IPS DF 6.9 (cell line): ENCODE results near the gene CLDN19.
"Not testable (repeated sequence)": the region's sequence is repeated elsewhere in the genome, so short reads cannot be mapped to it uniquely, and the experiment has no call there.

Source experiments
- DNase-seq: peaks from one replicate; pipeline ENCODE4 v3.0.0-alpha.2; 2013; ENCODE audit warnings: low read depth, low spot score
- H3K27ac ChIP-seq: one replicate; pipeline ENCODE4 v1.5.1; 2013; ENCODE audit warnings: low read length, control low read depth
- H3K27me3 ChIP-seq: 2 replicates; pipeline ENCODE4 v1.6.1; 2013; ENCODE audit warnings: mild to moderate bottlenecking, low read length; ENCODE audit not compliant: control insufficient read depth, insufficient read depth
- H3K36me3 ChIP-seq: 2 replicates; pipeline ENCODE4 v1.6.1; 2013; ENCODE audit warnings: low read length; ENCODE audit not compliant: control insufficient read depth, insufficient read depth
- H3K4me1 ChIP-seq: 2 replicates; pipeline ENCODE4 v1.6.1; 2013; ENCODE audit warnings: low read length; ENCODE audit not compliant: control insufficient read depth, insufficient read depth
- H3K4me3 ChIP-seq: 2 replicates; pipeline ENCODE4 v1.5.1; 2013; ENCODE audit warnings: mild to moderate bottlenecking, low read length
- H3K9me3 ChIP-seq: 2 replicates; pipeline ENCODE4 v1.6.1; 2013; ENCODE audit warnings: low read length, inconsistent platforms; ENCODE audit not compliant: control insufficient read depth, insufficient read depth
- WGBS: extraction: QIAGEN DNeasy Blood & Tissue Kit; methylation state at CpG from one replicate; pipeline ENCODE4 v1.1.7; 2013; ENCODE audit warnings: mixed read lengths, missing lambda C conversion rate; ENCODE audit not compliant: insufficient read length, insufficient coverage; 5-methylcytosine and 5-hydroxymethylcytosine counted together

Gene CLDN19

DNA sequence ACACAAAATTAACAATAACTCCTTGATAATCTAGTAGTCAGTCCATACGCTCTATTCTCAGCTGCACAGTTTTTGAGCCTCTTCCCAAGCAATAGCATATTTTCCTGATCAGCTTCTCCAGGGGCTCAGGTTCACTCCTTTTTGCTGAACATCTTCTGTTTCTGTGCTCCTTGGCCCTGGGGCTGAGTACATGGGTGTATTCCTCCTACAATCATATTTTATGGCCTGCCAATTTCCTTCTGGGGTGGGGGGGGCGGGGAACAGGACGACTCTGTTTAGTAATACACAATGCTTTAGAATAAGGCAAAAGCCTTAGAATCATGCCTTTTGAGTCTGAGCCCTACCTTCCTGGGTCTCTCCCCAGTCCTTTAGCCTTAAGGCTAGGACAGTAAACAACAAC, 8.5 kb downstream of the CLDN19 start:
- no peaks in the 10 kb centered on the region for H3K36me3 ChIP-seq
- H3K27me3 ChIP-seq, result no peaks in the 10 kb centered on the region
- H3K4me1 ChIP-seq, result peaks cover 2% of the 10 kb centered on the region; the same call in 1 of the 2 replicates
- H3K27ac ChIP-seq, result no peak overlapping the region
- DNase-seq, result no peak
- H3K9me3 ChIP-seq, result no peaks in the 10 kb centered on the region
- 100% methylated on average over 1 of the region's 3 CpGs for WGBS
- H3K4me3 ChIP-seq, result no peak overlapping the region

DNA sequence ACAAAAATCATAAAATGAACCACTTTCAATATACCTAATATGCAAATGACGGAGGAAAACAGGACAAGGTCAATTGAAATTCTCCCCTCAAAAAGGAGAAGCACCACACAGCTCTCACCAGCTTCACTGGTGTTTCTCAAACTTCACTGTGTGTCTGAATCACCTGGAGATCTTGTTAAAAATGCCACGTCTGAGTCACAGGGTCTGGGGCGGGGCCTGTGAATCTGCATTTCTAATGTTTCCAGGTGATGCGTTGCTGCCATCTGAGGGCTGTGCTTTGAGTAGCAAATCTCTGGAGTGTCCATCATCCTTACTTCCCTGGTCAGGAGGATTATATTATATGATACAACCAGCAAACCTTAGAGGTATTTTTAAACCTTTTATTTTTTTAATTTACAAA, 9.0 kb downstream of the CLDN19 start:
- no CpG with 5 or more reads among the region's 4 CpGs for WGBS
- Histone ChIP-seq H3K36me3 (no peaks in the 10 kb centered on the region), H3K27me3 (no peaks in the 10 kb centered on the region), H3K27ac (no peak overlapping the region), H3K9me3 (no peaks in the 10 kb centered on the region), H3K4me3 (no peak overlapping the region), H3K4me1 (no peaks in the 10 kb centered on the region)
- no peak for DNase-seq

DNA sequence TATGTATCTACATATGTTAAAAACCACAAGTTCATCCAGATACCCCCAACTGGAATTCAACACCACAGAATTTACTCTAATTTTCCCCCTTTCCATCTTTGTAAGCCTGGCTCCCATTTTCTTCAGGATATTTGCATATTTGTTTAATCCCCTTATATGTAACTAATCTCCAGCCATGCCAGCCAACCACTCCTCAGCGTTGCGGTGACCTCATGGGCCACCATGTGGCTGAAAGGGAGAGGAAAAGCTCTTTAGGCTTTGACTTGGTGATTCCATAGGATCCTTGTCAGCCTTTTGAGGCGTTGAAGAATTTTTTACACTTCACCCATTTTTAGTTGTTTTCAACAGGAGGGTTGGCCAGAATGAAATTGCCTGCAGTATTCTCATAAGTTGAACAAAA, 10.0 kb downstream of the CLDN19 start:
- H3K9me3 ChIP-seq, result no peaks in the 10 kb centered on the region
- no CpG with 5 or more reads among the region's 3 CpGs for WGBS
- H3K36me3 ChIP-seq, result no peaks in the 10 kb centered on the region
- no peak for DNase-seq
- no peak overlapping the region for H3K27ac ChIP-seq
- no peaks in the 10 kb centered on the region for H3K4me1 ChIP-seq
- no peak overlapping the region for H3K4me3 ChIP-seq
- H3K27me3 ChIP-seq, result no peaks in the 10 kb centered on the region

DNA sequence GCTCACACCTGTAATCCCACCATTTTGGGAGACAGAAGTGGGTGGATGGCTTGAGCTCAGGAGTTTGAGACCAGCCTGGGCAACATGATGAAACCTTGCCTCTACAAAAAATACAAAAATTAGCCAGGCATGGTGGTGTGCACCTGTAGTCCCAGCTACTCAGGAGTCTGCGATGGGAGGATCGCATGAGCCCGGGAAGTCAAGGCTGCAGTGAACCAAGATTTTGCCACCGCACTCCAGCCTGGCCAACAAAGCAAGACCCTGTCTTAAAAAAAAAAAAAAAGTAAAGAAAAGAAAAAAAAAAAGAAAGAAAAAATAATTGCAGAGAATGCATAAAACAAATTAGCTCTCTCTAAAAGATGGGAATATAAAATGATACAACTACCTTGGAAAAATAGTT, 14.2 kb downstream of the CLDN19 start:
- no CpG with 5 or more reads among the region's 4 CpGs for WGBS
- not testable (repeated sequence) for H3K27ac ChIP-seq, H3K36me3 ChIP-seq, H3K4me3 ChIP-seq, DNase-seq, H3K27me3 ChIP-seq, H3K9me3 ChIP-seq, H3K4me1 ChIP-seq

DNA sequence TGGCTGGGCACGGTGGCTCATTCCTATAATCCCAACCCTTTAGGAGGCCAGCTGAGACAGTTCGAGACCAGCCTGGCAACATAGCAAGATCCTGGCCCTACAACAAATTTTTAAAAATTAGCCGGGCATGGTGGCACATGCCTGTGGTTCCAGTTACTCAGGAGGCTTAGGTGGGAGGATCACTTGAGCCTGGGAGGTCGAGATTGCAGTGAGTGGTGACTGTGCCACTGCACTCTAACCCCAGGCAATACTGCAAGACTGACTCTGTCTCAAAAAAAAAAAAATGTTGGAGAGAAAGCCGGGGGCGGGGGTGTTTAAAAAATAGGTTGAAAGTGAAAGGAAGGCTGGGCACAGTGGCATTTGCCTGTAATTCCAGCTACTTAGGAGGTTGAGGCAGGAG, 16.5 kb downstream of the CLDN19 start:
- no peaks in the 10 kb centered on the region for H3K36me3 ChIP-seq
- H3K9me3 ChIP-seq, result no peaks in the 10 kb centered on the region
- no peaks in the 10 kb centered on the region for H3K27me3 ChIP-seq
- no peak overlapping the region for H3K4me3 ChIP-seq
- no peak for DNase-seq
- no peak overlapping the region for H3K27ac ChIP-seq
- WGBS, result no CpG with 5 or more reads among the region's 6 CpGs
- H3K4me1 ChIP-seq, result peaks cover 1% of the 10 kb centered on the region; the same call in 1 of the 2 replicates

DNA sequence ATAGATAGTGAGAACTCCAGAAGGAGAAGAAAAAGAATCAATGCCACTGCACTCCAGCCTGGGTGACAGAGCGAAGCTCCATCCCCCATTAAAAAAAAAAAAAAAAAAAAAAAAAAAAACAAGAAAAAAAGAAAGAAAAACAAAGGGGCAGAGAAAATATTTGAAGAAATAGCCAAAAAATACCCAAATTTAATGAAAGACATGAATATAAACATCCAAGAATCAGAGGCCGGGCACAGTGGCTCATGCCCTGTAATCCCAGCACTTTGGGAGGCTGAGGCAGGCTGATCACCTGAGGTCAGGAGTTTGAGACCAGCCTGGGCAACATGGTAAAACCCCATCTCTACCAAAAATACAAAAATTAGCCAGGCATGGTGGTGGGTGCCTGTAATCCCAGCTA, 17.6 kb downstream of the CLDN19 start:
- WGBS, result no CpG with 5 or more reads among the region's 2 CpGs
- DNase-seq, H3K9me3 ChIP-seq: not testable (repeated sequence)

DNA sequence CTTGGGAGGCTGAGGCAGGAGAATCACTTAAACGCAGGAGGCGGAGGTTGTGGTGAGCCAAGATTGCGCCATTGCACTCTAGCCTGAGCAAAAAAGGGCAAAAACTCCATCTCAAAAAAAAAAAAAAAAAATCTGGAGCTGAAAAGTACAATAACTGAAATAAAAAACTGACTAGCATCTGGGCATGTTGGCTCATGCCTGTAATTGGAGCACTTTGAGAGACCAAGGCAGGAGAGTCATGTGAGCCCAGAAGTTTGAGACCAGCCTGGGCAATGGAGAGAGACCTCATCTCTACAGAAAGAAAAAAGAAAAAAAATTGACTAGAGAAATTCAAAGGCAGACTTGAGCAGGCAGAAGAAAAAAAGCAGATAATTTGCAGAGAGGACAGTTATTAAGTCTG, 18.1 kb downstream of the CLDN19 start:
- no peaks in the 10 kb centered on the region for H3K9me3 ChIP-seq
- H3K4me3 ChIP-seq, result no peak overlapping the region
- no CpG with 5 or more reads among the region's 3 CpGs for WGBS
- no peaks in the 10 kb centered on the region for H3K27me3 ChIP-seq
- H3K27ac ChIP-seq, result no peak overlapping the region
- no peak for DNase-seq
- H3K4me1 ChIP-seq, result peaks cover 1% of the 10 kb centered on the region; the same call in 1 of the 2 replicates
- H3K36me3 ChIP-seq, result no peaks in the 10 kb centered on the region

More for the DNA sequence above, 17.6 kb downstream of the CLDN19 start:
- H3K4me1 ChIP-seq, H3K36me3 ChIP-seq, H3K27me3 ChIP-seq, H3K4me3 ChIP-seq, H3K27ac ChIP-seq: not testable (repeated sequence)

DNA sequence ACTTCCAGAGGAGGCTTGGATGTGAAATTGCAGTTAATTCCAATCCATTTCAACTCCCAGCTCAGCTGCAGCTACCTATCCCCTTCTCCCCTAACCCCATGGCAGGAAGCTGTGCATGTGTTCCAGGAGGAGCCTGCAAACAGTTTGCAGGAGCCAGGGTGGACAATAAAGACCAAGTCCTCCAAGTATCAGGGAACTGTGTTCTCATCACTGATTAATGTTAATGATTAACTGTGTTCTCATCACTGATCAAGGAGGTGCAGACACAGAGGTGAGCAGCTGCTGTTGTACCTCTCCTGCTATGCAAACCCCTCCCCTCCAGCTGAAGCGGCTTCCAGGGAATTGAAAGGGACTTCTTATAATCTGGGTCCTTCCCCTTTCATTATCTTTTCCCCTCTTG, 19.2 kb downstream of the CLDN19 start:
- no peak overlapping the region for H3K27ac ChIP-seq
- no peaks in the 10 kb centered on the region for H3K36me3 ChIP-seq
- no peak overlapping the region for H3K4me3 ChIP-seq
- DNase-seq, result no peak
- H3K27me3 ChIP-seq, result no peaks in the 10 kb centered on the region
- H3K4me1 ChIP-seq, result peaks cover 1% of the 10 kb centered on the region; the same call in 1 of the 2 replicates
- H3K9me3 ChIP-seq, result no peaks in the 10 kb centered on the region
- no CpG with 5 or more reads among the region's 1 CpG for WGBS

DNA sequence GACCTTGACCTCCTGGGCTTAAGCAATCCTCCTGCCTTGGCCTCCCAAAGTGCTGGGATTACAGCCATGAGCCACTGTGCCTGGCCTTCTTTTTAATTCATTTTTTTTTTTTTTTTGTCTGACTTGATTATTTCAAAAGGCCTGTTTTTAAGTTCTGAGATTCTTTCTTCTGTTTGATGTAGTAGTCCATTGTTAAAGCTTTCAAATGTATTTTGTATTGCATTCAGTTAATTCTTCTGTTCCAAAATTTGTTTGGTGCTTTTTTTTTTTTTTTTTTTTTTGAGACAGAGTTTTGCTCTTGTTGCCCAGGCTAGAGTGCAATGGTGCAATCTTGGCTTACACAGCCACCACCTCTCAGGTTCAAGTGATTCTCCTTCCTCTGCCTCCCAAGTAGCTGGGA, 25.6 kb downstream of the CLDN19 start:
- H3K4me3 ChIP-seq, H3K9me3 ChIP-seq, DNase-seq, H3K27me3 ChIP-seq, H3K36me3 ChIP-seq, H3K27ac ChIP-seq, H3K4me1 ChIP-seq: not testable (repeated sequence)

DNA sequence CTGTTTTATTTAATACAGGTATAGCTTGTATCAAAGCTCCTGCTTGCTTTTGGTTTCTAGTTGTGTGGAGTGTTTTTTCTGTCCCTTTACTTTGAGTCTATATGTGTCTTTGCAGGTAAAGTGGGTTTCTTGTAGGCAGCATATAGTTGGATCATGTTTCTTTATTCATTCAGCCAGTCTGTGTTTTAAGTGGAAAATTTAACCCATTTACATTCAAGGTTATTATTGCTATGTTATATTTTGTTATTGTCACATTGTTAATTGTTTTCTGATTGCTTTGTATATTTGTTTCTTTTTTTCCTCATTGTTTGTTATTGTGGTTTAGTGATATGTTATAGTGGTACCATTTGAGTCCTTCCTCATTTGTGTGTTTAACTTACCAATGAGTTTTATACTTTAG, 26.7 kb downstream of the CLDN19 start:
- Histone ChIP-seq H3K27ac (no peak overlapping the region), H3K9me3 (no peaks in the 10 kb centered on the region), H3K36me3 (no peaks in the 10 kb centered on the region), H3K27me3 (no peaks in the 10 kb centered on the region), H3K4me1 (no peaks in the 10 kb centered on the region), H3K4me3 (no peak overlapping the region)
- DNase-seq, result no peak

DNA sequence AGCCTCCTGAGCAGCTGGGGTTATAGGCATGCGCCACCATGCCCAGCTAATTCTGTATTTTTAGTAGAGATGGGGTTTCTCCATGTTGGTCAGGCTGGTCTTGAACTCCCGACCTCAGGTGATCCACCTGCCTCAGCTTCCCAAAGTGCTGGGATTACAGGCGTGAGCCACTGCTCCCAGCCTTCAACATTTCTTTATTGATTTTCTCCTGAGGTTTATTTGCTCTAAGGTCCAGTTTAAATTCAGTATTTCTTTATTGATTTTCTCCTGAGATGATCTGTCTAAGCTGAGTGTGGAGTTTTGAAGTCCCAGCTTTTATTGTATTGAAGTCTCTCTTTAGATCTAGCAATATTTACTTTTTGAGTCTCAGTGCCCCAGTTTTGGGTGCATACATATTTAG, 27.2 kb downstream of the CLDN19 start:
- not testable (repeated sequence) for H3K27me3 ChIP-seq, H3K27ac ChIP-seq, H3K4me1 ChIP-seq, H3K36me3 ChIP-seq, H3K9me3 ChIP-seq, DNase-seq, H3K4me3 ChIP-seq
- no CpG with 5 or more reads among the region's 3 CpGs for WGBS
